A549 (cell line): Measurements from ENCODE around the gene BLOC1S4.

Source experiments
- RFX5 ChIP-seq: fragments of 450-650 bp; IDR thresholded peaks from 2 replicates; pipeline ENCODE4 v1.7.1; 2014; ENCODE audit warnings: antibody characterized with exemption, mild to moderate bottlenecking, moderate library complexity
- TF ChIP-seq, protein P1 (sequence below): fragments of >200 bp; sonication (Bioruptor Twin); formaldehyde crosslinking; IDR thresholded peaks from 3 replicates; pipeline ENCODE4 v1.5.1; 2016

DNA sequence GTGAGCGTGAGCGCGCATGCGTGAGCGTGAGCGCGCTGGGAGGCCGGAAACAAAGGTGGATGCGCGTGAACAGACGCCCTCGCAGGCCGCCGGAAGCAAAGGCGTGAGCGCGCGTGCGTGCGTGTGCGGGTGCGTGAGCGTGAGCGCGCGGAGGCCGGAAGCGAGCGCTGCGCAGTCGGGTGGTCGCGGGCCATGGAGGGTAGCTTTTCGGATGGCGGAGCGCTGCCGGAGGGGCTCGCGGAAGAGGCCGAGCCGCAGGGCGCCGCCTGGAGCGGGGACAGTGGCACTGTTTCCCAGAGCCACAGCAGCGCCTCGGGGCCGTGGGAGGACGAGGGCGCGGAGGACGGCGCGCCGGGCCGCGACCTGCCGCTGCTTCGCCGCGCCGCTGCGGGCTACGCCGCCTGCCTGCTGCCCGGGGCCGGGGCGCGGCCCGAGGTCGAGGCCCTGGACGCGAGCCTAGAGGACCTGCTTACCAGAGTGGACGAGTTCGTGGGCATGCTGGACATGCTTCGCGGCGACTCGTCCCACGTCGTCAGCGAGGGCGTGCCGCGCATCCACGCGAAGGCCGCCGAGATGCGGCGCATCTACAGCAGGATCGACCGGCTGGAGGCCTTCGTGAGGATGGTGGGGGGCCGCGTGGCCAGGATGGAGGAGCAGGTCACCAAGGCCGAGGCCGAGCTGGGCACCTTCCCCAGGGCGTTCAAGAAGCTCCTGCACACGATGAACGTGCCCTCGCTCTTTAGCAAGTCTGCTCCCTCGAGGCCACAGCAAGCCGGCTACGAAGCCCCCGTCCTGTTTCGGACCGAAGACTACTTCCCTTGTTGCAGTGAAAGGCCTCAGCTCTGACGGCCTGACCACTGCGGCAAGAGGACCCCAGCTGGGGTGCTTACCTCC is at the start of gene BLOC1S4:
- TF ChIP-seq, protein P1, sequence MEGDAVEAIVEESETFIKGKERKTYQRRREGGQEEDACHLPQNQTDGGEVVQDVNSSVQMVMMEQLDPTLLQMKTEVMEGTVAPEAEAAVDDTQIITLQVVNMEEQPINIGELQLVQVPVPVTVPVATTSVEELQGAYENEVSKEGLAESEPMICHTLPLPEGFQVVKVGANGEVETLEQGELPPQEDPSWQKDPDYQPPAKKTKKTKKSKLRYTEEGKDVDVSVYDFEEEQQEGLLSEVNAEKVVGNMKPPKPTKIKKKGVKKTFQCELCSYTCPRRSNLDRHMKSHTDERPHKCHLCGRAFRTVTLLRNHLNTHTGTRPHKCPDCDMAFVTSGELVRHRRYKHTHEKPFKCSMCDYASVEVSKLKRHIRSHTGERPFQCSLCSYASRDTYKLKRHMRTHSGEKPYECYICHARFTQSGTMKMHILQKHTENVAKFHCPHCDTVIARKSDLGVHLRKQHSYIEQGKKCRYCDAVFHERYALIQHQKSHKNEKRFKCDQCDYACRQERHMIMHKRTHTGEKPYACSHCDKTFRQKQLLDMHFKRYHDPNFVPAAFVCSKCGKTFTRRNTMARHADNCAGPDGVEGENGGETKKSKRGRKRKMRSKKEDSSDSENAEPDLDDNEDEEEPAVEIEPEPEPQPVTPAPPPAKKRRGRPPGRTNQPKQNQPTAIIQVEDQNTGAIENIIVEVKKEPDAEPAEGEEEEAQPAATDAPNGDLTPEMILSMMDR: no peak
- no peak for TF ChIP-seq RFX5
